ENCODE data around the gene MAP7D1. TPM values are rescaled to one million over a fixed set of nuclear protein-coding genes. Genes with fewer than 3 reads are reported as not detected.

MAP7D1 gene
- total RNA-seq, 1 experiment from 2014 or later = 49.9 TPM

GRCh38 chr1:36109041-36109679, 46.8 kb upstream of the MAP7D1 start:
- no peak overlapping the region for H3K27ac ChIP-seq (ENCODE audit: insufficient read length, low read depth, low read length)
- no peak overlapping the region for H3K4me2 ChIP-seq (ENCODE audit: insufficient read depth, insufficient read length, low read length)

More at GRCh38 chr1:36109041-36109679, 46.8 kb upstream of the MAP7D1 start:
- Histone ChIP-seq H4K8ac (replicated peaks; ENCODE audit: insufficient read length, low read depth, low read length) (no peak overlapping the region), H2BK120ac (ENCODE audit: low read depth, low read length, poor library complexity, severe bottlenecking) (no peak overlapping the region), H3K27me3 (ENCODE audit: insufficient read depth, low read length) (no peaks in the 10 kb centered on the region), H2AK5ac (ENCODE audit: insufficient read length, low read length) (no peak overlapping the region), H3K79me1 (ENCODE audit: insufficient read depth, low read depth, low read length, poor library complexity, severe bottlenecking) (no peaks in the 10 kb centered on the region), H2BK12ac (ENCODE audit: insufficient read length, low read depth, low read length) (no peak overlapping the region), H4K91ac (ENCODE audit: insufficient read length, low read depth, low read length) (no peak overlapping the region), H3K79me2 (ENCODE audit: insufficient read depth, low read length) (no peaks in the 10 kb centered on the region), H3K18ac (ENCODE audit: insufficient read length, low read depth, low read length) (no peak overlapping the region), H3K9me3 (ENCODE audit: control insufficient read depth, low read depth, low read length) (no peaks in the 10 kb centered on the region), H2BK5ac (ENCODE audit: insufficient read length, low read length) (no peak overlapping the region), H4K5ac (ENCODE audit: insufficient read length, low read depth, low read length) (no peak overlapping the region), H3K4me1 (ENCODE audit: insufficient read depth, low read length) (no peaks in the 10 kb centered on the region), H2AFZ (ENCODE audit: low read length) (no peak overlapping the region), H3K23ac (ENCODE audit: insufficient read length, low read depth, low read length) (no peak overlapping the region), H3K56ac (ENCODE audit: insufficient read length, low read depth, low read length) (no peak overlapping the region), H4K20me1 (ENCODE audit: control insufficient read depth, insufficient read depth, insufficient read length) (no peaks in the 10 kb centered on the region), H2BK20ac (ENCODE audit: low read depth, low read length, poor library complexity, severe bottlenecking) (no peak overlapping the region), H2BK15ac (ENCODE audit: low read depth, low read length) (no peak overlapping the region), H3T11ph (ENCODE audit: low read length) (no peak overlapping the region), H3K14ac (ENCODE audit: insufficient read depth, low read length) (no peak overlapping the region), H3K4ac (ENCODE audit: low read depth, low read length) (no peak overlapping the region), H3K9ac (ENCODE audit: extremely low read depth, insufficient read length, low read length) (no peak overlapping the region), H3K23me2 (ENCODE audit: insufficient read length, low read depth, low read length, poor library complexity, severe bottlenecking) (no peaks in the 10 kb centered on the region)
- no peak for TF ChIP-seq CTCF (conservative IDR thresholded peaks at IDR 0.05)
- Mint-ChIP-seq H3K9me3 (no peaks in the 10 kb centered on the region), H3K4me3 (no peak overlapping the region), H3K27ac (peak overlapping the region in 2 of 3 experiments; percentile 28 to 75; a peak in 2 of 7 replicates), H3K4me1 (peaks cover 0 to 6% of the 10 kb centered on the region in 2 experiments; a peak in 3 of 4 replicates), H3K27me3 (ENCODE audit: low read depth) (no peaks in the 10 kb centered on the region; the same call in none of the 2 replicates), H3K36me3 (ENCODE audit: insufficient read depth in 1 of 3, low read depth in 3 of 3) (no peaks in the 10 kb centered on the region; a peak in 1 of 7 replicates)
- WGBS (ENCODE audit: extremely low coverage, insufficient read length, low lambda C conversion rate) = no CpG with 5 or more reads among the region's 11 CpGs
- no peak for DNase-seq
